ENCODE data around the gene COMMD8.

Gene COMMD8

DNA sequence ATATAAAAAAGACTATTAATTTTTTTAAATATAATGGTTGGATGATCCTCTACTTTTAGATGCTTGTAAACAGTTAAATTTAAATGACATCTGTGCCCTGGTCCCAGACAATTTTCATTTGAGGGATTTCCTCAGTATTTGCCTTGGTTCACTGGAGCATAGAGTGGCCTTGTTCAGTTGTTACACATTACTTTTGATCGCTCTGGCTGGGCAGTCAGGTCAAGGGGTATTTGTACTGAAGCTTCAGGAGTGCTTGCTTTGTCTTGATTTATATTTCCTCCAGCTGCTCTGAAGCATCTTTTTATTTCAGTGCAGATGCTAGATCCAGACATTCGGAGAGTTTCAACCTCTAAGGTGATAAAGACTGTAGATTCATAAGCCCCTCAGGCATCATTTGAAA lies 50.0 kb downstream of the COMMD8 start:
- DNase-seq (ENCODE audit: extremely low read depth, insufficient read length): no peak
- Histone ChIP-seq H3K36me3 (ENCODE audit: control insufficient read depth, insufficient read depth, low read length) (no peaks in the 10 kb centered on the region), H3K27me3 (replicated peaks; ENCODE audit: control insufficient read depth, insufficient read depth, low read length) (no peaks in the 10 kb centered on the region; the same call in 1 of the 2 replicates), H3K4me3 (replicated peaks; ENCODE audit: low read depth, low read length) (no peak overlapping the region)
- TF ChIP-seq, protein P1, sequence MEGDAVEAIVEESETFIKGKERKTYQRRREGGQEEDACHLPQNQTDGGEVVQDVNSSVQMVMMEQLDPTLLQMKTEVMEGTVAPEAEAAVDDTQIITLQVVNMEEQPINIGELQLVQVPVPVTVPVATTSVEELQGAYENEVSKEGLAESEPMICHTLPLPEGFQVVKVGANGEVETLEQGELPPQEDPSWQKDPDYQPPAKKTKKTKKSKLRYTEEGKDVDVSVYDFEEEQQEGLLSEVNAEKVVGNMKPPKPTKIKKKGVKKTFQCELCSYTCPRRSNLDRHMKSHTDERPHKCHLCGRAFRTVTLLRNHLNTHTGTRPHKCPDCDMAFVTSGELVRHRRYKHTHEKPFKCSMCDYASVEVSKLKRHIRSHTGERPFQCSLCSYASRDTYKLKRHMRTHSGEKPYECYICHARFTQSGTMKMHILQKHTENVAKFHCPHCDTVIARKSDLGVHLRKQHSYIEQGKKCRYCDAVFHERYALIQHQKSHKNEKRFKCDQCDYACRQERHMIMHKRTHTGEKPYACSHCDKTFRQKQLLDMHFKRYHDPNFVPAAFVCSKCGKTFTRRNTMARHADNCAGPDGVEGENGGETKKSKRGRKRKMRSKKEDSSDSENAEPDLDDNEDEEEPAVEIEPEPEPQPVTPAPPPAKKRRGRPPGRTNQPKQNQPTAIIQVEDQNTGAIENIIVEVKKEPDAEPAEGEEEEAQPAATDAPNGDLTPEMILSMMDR (IDR thresholded peaks at IDR 0.05; ENCODE audit: insufficient read depth, low read length, poor library complexity, severe bottlenecking): no peak

DNA sequence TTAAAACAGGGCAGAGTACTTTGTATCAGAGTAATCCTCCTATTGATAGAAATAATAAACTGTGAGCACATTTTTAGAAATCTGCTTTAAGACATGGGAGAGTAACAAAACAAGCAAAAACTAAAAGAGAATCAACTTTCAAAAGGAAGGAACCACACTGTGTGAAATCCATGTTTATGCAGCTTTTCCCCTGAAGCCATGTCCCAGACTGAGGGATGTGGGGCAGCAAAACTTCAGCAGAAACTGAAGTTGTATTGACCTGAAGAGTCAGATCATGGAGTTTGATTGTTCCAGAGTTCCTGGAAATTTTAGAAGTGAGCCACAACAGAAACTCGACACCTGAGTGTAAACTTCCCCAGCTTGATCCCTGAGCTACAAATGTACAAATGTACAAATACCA lies 53.2 kb downstream of the COMMD8 start:
- DNase-seq (ENCODE audit: extremely low read depth, insufficient read length): no peak
- TF ChIP-seq, protein P1 (IDR thresholded peaks at IDR 0.05; ENCODE audit: insufficient read depth, low read length, poor library complexity, severe bottlenecking): no peak
- Histone ChIP-seq H3K27me3 (replicated peaks; ENCODE audit: control insufficient read depth, insufficient read depth, low read length) (no peaks in the 10 kb centered on the region; the same call in none of the 2 replicates), H3K36me3 (ENCODE audit: control insufficient read depth, insufficient read depth, low read length) (no peaks in the 10 kb centered on the region), H3K4me3 (replicated peaks; ENCODE audit: low read depth, low read length) (no peak overlapping the region)

- TF ChIP-seq, protein P1 (IDR thresholded peaks at IDR 0.05; ENCODE audit: insufficient read depth, low read length, poor library complexity, severe bottlenecking): no peak
- no peaks in the 10 kb centered on the region for H3K36me3 ChIP-seq (ENCODE audit: control insufficient read depth, insufficient read depth, low read length)
Measured at GRCh38 chr4:47406408-47406807, 57.1 kb downstream of the COMMD8 start.

More at GRCh38 chr4:47406408-47406807, 57.1 kb downstream of the COMMD8 start:
- DNase-seq (ENCODE audit: extremely low read depth, insufficient read length): no peak
- Histone ChIP-seq H3K4me3 (replicated peaks; ENCODE audit: low read depth, low read length) (no peak overlapping the region), H3K27me3 (replicated peaks; ENCODE audit: control insufficient read depth, insufficient read depth, low read length) (no peaks in the 10 kb centered on the region; the same call in 1 of the 2 replicates)

Data from GM06990 (cell line).